ENCODE data around the gene SLC2A9.

DNA sequence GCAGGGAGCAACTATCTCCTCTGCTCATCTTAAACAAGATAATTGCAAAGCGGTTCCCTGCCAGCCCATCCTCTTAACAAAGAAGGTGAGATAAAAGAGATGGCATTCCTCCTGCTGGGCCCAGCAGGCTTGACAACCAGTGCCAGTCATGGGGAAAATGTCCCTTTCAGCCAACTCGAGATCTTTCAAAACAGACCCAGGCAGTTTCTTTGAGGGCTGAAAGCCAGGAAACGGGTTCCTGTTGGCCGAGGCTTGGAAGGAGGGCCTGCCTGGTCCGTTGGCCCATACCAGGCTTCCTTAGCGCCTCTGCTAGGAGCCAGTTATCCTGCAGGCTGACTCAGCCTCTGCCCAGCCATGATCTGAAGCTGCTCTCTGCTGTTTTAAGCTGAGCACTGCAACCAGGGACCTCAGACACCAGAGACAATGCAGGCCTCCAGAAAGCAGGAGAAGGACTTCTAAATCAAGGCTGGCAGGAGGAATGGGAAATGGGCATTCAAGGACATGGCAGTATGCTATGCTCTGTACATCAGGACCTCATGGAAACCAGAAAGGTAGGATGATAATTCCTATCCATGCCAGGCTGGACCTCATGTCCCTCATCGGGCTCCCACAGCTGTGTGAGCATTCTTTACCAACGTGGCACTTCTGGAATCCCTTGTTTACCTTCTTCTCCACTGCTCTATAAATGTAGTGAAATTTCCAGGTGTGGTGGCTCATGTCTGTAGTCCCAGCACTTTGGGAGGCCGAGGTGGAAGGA, 42.4 kb upstream of the SLC2A9 start:
- no peak for TF ChIP-seq TAF1 (IDR thresholded peaks at IDR 0.05; ENCODE audit: borderline replicate concordance, insufficient read depth, low read length)
- no peak for TF ChIP-seq POLR2AphosphoS5 (IDR thresholded peaks at IDR 0.05; ENCODE audit: low read depth, low read length)
- TF ChIP-seq, protein P1, sequence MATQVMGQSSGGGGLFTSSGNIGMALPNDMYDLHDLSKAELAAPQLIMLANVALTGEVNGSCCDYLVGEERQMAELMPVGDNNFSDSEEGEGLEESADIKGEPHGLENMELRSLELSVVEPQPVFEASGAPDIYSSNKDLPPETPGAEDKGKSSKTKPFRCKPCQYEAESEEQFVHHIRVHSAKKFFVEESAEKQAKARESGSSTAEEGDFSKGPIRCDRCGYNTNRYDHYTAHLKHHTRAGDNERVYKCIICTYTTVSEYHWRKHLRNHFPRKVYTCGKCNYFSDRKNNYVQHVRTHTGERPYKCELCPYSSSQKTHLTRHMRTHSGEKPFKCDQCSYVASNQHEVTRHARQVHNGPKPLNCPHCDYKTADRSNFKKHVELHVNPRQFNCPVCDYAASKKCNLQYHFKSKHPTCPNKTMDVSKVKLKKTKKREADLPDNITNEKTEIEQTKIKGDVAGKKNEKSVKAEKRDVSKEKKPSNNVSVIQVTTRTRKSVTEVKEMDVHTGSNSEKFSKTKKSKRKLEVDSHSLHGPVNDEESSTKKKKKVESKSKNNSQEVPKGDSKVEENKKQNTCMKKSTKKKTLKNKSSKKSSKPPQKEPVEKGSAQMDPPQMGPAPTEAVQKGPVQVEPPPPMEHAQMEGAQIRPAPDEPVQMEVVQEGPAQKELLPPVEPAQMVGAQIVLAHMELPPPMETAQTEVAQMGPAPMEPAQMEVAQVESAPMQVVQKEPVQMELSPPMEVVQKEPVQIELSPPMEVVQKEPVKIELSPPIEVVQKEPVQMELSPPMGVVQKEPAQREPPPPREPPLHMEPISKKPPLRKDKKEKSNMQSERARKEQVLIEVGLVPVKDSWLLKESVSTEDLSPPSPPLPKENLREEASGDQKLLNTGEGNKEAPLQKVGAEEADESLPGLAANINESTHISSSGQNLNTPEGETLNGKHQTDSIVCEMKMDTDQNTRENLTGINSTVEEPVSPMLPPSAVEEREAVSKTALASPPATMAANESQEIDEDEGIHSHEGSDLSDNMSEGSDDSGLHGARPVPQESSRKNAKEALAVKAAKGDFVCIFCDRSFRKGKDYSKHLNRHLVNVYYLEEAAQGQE (IDR thresholded peaks at IDR 0.05; ENCODE audit: insufficient read depth in 1 of 2, low read depth in 2 of 2, low read length in 2 of 2) = no peak
